ENCODE results near the gene MYH15.

DNA sequence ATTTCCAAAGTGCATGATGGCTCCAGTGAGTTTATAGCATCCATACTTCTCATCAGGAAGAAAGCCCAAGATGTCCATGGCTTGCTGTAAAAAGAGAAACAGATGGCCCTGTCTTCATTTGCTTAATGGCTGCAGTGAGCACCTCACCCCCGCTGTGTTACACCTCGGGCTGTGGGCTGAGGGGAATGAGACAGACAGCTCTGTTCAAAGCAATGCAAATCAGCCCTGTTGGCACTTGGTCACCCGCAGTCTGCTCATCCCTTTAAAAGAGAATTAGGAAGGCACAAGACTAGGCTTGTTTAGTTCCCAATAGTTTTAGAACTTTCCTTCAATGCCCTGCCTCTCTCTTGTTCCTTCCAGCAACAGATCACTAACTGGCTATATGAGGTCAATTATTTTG is 25.2 kb downstream of the MYH15 start:
- TF ChIP-seq POLR2A (IDR thresholded peaks at IDR 0.05), result no peak
- TF ChIP-seq, protein P1, sequence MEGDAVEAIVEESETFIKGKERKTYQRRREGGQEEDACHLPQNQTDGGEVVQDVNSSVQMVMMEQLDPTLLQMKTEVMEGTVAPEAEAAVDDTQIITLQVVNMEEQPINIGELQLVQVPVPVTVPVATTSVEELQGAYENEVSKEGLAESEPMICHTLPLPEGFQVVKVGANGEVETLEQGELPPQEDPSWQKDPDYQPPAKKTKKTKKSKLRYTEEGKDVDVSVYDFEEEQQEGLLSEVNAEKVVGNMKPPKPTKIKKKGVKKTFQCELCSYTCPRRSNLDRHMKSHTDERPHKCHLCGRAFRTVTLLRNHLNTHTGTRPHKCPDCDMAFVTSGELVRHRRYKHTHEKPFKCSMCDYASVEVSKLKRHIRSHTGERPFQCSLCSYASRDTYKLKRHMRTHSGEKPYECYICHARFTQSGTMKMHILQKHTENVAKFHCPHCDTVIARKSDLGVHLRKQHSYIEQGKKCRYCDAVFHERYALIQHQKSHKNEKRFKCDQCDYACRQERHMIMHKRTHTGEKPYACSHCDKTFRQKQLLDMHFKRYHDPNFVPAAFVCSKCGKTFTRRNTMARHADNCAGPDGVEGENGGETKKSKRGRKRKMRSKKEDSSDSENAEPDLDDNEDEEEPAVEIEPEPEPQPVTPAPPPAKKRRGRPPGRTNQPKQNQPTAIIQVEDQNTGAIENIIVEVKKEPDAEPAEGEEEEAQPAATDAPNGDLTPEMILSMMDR (IDR thresholded peaks at IDR 0.05), result no peak
- no peak for TF ChIP-seq EP300 (IDR thresholded peaks at IDR 0.05)
